GM18909 (cell line): ENCODE measurements around the gene COL6A5.
"Not testable (repeated sequence)": the region's sequence is repeated elsewhere in the genome, so short reads cannot be mapped to it uniquely, and the experiment has no call there.

Experiments used
- ATAC-seq: cut with Tn5 transposase; IDR thresholded peaks from one replicate; pipeline ENCODE4 v1.9.1; 2021; ENCODE audit warnings: mild to moderate bottlenecking; ENCODE audit not compliant: unreplicated experiment, poor library complexity

COL6A5 gene

DNA sequence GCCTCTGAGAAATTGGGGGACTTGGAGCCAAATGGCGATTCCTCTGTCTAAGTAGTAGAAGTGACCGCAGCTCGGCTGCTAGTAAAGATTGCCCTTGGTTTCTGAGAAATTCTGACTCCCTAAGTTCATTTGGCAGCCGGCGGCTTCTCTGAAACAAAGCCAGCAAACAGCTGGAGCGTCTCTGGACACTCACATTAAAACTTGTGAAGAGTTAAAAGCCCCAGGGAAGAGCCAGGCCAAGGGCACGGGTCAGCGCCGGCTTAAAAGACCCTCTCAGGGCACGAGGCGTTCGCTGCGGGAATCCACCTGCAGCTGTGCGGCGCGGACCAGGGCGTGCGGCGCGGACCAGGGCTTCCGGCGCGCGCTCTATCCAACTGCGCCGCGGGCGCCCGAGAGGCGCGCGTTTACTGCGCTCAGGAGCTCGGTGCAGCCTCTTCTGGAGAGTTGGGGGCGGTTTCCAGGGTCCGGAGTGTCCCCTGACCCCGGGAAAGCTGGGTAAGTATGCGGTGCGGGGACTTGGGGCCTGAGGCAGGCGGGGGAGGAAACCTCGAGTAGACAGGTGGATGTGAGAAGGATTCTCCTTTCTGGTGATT lies at the start of gene COL6A5:
Gene COL6A5, plus strand, starts transcription at position 186 of the 593 bp plus-strand sequence. CDS start 27,967 bp downstream, outside the sequence.
- no peak for ATAC-seq

DNA sequence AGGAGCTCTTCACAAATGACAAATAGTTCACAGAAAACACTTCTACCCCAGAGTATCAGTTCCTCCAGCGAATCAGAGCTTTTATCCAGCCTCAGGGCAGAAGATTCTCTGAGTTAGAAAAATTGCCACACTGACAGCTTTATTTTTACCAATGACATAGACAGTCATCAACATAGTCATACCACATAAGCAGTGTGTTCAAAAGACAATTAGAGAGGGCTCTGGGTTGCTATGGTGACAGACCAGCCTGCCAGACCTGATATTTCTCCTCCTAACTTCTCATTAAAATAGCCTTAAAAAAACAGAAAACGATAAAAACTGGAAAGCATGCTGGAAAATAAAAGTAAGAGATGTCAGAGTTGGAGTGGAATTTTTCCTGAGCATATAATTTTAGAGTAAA lies 45.9 kb upstream of the COL6A5 start:
- ATAC-seq = no peak

- no peak for ATAC-seq
Observed at GRCh38 chr3:130300888-130301287, 44.6 kb upstream of the COL6A5 start.

GRCh38 chr3:130310109-130310508 lies 35.4 kb upstream of the COL6A5 start:
- ATAC-seq = no peak

DNA sequence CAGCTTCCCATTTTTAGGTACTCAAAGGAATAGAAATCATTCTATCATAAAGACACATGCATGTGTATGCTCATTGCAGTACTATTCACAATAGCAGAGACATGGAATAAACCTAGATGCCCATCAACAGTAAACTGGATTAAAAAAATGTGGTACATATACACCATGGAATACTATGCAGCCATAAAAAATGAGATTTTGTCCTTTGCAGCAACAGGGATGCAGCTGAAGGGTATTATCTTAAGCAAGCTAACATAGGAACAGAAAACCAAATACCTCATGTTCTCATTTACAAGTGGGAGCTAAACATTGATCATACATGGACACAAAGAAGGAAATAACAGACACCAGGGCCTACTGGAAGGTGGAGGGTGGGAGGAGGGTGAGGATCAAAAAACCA lies 33.1 kb upstream of the COL6A5 start:
- ATAC-seq = no peak

- ATAC-seq = no peak
Observed at GRCh38 chr3:130316169-130316568, 29.3 kb upstream of the COL6A5 start.

GRCh38 chr3:130323503-130323902 lies 22.0 kb upstream of the COL6A5 start:
- no peak for ATAC-seq

DNA sequence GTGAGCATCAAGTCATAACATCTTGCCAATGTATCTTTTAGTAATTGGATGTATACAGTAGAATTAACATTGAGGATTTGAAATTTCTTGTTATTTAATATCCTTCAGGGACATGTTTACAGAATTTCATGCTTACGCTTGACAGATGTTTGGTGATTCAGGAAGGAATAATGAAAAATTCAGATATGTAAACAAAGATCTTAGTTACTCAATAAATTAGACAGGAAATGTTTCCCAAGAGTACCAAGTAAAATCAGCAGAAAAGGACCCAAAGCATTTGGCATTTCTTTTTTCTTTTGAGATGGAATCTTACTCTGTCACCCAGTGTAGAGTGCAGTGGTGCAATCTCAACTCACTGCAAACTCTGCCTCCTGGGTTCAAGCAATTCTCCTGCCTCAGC lies 4.7 kb upstream of the COL6A5 start:
- ATAC-seq = no peak

DNA sequence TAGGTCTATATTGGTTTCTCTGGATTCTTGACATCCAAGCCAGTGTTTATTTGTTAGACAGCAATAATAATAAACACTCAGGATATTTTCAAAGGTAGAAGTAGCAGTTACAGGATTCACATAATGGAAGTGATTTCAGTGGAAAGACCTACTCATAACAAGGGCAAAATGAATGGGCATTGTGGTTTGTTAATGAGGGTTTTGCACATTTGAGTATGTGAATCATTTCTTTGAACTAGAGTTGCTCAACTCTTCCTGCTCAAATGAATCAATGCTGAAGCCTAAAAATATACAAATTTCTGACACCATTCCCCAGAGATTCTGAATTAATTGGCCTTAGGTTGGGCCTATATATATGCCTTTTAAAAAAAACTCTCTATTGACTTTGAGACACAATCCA lies 4.1 kb upstream of the COL6A5 start:
- no peak for ATAC-seq

DNA sequence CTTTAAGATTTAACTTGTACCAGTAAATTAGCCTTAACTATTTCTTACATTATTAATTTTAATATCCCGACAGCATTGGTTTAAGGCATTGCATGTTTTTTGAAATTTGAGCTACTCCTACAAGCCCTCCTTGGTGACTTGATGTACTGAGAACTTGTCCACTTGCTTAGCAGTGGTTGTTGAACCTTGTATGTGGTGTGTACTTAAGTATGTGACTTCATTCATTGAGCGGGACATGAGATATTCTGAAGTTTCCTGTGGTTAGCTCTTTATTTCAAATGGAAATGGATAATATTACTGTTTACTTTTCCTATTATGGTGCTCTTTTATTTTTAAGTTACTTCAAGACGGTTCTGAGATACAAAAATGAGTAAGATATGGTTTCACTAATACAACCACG lies 3.6 kb upstream of the COL6A5 start:
- no peak for ATAC-seq

DNA sequence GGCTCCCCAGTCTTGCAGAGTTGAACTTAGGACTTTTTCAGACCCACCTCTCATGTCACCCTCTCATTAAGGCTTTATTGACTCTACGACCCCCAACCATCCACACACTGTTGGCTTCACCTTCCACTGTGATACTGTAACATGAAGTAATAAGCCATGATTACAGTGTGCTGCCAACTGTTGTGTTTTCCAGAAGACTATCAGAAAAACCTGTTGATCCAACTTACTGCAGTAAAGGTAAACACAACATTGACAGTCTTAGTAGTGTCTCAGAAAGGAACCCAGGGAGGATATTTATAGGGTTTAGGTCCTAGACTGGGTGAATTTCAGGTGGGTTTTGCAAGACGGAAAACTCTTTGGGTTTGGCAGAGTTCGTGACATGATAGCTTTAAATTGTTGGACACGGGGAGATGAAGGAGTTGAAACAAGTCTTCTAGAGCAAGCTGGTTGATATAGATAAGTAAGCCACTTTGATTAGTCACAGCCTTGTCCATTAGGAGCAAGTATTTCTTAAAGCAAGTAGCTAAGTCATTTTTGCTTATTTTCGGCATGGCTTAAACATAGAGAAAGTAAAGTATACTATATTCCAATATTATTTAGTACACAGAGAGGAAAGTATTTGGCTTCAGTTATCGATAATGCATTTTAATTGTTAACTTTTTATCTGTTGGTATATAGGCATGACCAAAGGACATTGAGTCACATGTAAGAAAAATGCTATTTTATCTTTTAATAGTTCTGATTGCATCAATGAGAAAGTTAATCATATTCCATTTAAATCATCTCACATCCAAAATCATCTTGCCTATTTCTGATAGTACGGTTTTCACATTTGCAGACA lies 2.4 kb upstream of the COL6A5 start:
- no peak for ATAC-seq

- ATAC-seq = not testable (repeated sequence)
Observed at GRCh38 chr3:130348258-130348657, 2.8 kb downstream of the COL6A5 start.

DNA sequence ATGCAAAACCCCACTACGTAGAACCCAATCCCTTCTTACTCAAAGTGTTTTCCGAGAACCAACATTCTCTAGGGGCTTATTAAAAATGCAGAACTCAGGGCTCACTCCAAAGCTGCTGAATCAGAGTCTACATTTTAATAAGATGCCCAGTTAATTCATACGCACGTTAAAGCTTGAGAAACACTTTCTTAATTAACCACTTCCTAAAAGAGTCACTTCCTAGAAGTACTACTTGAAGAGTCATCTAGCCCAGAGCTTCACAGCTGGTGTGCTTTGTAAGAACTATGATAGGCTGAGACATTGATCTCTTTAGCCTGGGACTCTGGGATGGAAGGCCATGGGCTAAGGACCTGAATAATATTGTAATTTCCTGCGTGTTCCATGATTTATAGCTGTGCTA lies 9.0 kb downstream of the COL6A5 start:
- no peak for ATAC-seq

DNA sequence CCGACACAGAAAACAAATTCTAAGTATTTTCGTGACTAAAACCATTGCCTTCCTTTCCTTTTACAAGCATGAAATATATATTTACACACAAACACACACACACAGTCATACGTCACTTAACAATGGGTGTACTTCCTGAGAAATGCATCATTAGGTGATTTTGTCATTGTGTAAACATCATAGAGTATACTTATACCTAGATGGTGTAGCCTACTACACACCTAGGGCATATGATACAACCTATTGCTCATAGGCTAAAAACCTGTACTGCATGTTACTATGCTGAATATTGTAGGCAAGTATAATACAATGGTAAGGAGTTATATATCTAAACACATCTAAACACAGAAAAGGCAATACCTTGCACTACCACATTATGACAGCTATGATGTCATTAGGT lies 28.6 kb downstream of the COL6A5 start:
- ATAC-seq = no peak

DNA sequence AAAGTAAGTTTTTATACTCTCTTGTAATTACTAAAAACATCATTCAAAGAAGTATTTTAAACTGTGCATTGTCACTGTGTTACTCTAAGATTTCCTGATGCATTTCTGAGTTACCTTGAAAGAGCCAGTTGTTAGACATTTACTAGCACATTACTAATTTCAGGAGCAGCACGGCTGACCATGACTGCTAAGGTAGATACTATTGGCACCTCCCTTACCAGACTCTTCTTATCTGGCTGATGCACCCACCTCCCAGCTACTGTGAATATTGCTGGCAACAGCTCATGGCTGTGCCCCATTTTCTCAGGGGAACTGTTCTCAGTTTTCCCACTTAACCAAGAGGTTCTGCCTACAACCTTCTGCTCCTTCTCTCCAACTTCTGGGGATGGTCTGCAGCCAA lies 29.4 kb downstream of the COL6A5 start:
- ATAC-seq = no peak

- ATAC-seq = no peak
Observed at GRCh38 chr3:130377960-130378676, 32.6 kb downstream of the COL6A5 start.

DNA sequence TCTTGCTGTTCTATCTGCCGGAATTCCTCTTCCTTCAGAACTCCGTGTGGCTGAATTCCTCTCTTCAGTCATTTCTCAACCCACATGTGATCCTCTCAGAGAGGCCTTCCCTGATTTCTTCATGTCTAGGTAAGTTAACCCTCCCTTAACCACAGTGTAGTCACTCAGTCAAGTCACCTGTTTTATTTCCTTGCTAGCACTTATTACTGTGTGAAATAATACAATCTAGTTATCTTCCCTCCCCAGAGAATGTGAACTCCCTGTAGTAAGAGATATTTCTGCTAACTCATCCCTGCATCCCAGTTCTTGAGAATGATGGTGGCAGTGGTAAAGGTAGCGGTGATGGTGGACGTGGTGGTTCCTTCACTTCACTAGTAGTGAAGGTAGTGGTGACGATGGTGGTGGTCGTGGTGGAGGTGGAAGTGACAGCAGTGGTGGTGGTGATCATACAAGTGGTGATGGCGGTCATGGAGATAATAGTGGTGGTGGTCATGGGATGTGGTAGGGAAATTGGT lies 33.3 kb downstream of the COL6A5 start:
- ATAC-seq = no peak

DNA sequence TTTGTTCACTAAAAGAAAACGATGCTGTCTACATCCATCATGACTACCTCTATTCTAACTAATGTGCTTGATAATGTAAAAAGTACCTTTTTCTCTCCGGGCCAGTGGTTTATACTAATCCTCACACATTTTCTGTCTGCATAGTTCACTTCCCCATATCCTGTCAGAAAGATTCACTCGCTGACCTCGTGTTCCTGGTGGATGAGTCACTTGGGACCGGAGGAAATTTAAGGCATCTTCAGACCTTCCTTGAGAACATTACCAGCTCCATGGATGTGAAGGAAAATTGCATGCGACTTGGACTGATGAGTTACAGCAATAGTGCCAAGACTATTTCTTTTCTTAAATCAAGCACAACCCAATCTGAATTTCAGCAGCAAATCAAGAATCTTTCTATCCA lies 33.8 kb downstream of the COL6A5 start:
- ATAC-seq = no peak

DNA sequence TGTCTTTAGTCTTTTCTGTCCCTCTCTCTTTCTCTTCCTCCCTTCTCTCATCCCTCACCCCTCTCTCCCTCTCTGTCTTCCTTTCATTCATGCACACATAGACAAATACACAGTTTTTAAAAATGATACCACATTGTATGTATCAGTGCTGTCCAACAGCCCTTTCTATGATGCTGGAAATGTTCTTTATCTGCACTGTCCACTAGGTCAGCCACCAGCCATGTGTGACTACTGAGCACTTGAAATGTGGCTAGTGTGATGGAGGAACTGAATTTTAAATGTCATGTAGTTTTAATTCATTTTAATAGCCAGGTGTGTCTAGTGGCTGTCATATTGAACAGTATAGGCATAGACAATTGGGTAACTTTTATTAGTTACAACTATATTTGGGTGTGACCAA lies 34.9 kb downstream of the COL6A5 start:
- no peak for ATAC-seq

- ATAC-seq = no peak
Observed at GRCh38 chr3:130383424-130383823, 38.0 kb downstream of the COL6A5 start.

DNA sequence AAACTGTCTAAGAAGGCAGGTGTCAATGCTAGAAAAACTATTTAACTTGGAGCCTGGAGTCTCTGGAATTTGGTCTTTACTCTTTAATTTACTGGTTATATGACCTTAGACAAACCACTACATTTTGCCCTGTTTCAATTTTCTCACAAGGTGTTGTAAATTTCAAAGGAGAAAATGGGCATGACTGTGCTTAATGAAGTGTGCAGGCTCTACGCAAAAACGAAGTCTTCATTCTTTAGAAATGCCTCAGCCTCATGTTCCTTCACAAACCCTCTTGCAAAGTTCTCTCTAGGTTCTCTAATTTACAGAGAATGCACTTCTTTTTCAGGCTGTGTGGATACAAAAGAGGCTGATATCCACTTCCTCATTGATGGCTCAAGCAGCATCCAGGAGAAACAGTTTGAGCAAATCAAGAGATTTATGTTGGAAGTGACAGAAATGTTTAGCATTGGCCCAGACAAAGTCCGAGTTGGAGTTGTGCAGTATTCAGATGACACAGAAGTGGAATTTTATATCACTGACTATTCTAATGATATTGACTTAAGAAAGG lies 39.1 kb downstream of the COL6A5 start:
- no peak for ATAC-seq
